GM21619 (cell line): Measurements from ENCODE around the gene KLHL10.
A peak's percentile ranks its signal among the peaks of the same experiment; 100 is the strongest.

Experiments used
- ATAC-seq: cut with Tn5 transposase; IDR thresholded peaks from one replicate; pipeline ENCODE4 v1.9.1; 2021; ENCODE audit not compliant: unreplicated experiment

KLHL10 gene

GRCh38 chr17:41837761-41838538 is at the start of gene KLHL10:
KLHL10 (plus strand) TSS chr17:41837825; CDS start chr17:41837933, 108 bp downstream.
- ATAC-seq, result no peak

- no peak for ATAC-seq
Observed at GRCh38 chr17:41792845-41793783, 44.5 kb upstream of the KLHL10 start.

GRCh38 chr17:41793784-41794539 is 43.7 kb upstream of the KLHL10 start:
- ATAC-seq, result no peak

DNA sequence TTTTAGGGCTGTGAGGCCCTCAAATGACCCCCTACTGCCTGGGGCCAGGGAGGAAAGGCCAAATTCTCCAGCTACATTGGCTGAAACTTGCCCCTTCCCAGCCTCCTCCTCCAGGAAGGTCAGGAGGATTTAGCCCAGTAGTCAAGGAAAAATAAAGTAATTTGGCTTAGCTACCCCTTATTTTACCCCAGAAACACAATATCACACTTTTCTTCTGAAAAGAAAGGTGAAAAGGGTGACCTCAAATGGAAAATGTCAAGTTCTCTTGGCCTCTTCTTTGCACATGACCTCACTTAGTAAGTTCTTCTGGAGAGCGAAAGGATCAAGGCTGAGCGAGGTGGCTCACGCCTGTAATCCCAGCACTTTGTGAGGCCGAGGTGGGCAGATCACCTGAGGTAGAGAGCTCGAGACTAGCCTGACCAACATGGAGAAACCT is 43.1 kb upstream of the KLHL10 start:
- ATAC-seq, result no peak

DNA sequence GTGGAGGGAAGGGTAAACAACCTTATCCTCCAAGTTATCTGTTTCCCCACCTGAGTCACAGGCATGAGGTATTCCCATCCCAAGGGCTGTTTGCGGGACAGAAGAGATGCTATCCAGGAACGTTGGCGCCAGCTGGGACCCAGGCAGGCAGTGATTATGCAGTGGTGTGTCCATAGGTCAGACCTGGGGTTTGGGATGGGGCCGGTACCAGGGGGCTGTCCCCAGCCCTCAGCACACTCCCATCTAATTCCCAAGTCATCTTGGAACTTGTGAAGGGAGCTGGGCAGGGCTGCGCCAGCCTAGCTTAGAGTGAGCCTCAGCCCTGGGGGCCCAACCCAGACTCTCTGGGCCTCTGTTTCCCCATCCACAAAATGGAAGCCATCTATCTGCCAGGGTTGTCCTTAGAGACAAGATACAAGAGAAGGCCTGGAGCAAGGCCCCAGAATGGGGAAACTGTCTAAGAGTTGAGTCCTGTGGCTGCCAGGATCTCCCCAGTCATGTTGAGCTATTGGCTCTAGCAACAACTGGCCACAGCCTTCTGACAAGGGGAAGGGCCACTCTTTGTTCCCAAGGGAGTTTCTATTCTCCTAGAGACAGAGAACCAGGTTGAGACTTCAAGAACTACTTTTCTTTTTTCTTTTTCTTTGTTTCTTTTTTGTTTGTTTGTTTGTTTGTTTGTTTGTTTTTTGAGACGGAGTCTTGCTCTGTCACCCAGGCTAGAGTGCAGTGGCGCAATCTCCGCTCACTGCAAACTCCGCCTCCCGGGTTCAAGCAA is 41.3 kb upstream of the KLHL10 start:
- no peak for ATAC-seq

- ATAC-seq, result no peak
Observed at GRCh38 chr17:41797377-41797776, 40.2 kb upstream of the KLHL10 start.

- no peak for ATAC-seq
Observed at GRCh38 chr17:41799366-41799765, 38.3 kb upstream of the KLHL10 start.

GRCh38 chr17:41800601-41801373 is 36.8 kb upstream of the KLHL10 start:
- ATAC-seq, result no peak

- no peak for ATAC-seq
Observed at GRCh38 chr17:41801374-41802271, 36.0 kb upstream of the KLHL10 start.

GRCh38 chr17:41803049-41804020 is 34.3 kb upstream of the KLHL10 start:
- no peak for ATAC-seq

DNA sequence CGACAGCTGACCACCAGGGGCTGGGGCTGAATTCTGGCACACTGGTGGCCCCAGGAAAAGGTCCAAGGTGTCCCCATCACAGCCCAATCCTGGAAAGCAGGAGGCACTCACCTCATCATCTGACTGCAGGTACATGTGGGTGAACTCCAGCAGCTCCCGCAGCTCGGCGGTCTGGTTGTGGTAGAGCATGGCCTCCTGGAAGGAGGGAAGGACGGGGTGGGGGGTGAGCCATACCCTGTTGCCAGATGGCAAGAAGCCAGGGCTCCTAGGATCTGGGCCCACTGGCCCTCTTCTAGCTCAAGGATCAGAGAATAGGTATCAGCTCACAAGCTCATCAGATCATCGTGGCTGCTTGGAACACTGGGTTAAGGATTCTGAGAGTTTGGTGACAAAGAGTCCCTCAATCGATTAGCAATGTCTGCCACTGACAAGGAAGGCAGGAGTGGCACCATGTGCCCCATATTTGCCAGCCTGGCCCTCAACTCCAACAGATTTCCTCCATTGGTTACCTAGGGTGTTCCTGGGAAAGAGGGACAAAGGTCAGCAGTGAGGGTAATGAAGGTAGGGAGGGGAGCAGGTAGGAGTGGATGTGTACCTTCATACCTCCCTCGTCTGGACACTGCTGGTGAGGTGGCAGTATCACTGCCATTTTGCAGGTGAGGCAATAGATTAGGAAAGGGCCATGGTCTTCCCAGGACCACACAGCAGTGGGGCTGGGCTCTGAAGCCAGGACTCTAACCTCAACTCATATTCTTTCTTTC is 30.8 kb upstream of the KLHL10 start:
- ATAC-seq, result no peak

DNA sequence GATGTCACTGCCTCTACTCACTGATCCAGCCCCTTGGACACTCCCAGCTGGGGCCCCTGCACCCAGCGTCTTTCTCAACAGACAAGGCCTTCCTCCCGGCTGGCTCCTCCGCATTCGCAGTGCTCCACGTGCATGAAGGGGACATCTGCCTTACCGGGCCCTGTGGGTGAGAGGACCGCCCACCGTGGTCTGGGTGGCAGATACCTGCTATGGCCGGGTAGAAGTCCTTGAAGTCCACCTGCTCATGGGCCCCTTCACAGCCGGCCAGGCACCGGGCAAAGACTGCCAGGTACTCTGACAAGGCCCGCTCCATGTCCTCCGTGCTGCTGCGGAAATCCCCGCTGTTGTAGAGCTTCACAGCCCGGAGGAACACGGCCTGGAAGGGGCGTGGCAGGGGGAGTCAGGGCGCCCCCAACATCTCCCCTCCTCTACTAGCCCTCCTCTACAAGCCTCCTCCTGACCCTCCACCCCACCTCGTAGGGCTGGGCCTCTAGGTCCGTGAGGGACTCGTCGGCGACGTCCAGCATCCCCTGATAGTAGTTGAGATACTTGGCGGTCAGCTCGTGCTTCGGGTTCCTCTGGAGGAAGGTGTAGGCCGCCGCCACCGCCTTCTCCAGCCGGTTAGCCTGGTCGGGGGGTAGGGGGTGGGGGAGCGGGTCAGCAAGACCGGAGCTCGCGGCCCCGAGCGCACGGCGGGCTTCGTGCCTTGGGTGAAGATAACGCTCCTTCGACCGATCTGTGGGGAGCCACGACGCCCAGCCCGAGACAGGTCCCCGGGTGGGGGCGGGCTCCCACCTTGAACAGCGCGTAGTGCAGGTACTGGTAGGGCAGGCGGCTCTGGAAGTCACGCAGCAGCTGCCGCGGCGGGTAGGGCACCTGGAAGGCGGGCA is 26.7 kb upstream of the KLHL10 start:
- no peak for ATAC-seq

- peak; percentile 73 for ATAC-seq
Observed at GRCh38 chr17:41811549-41812380, 25.9 kb upstream of the KLHL10 start, which contains the start of gene P3H4. P3H4 (minus strand) TSS chr17:41811949; CDS start chr17:41811915, 34 bp downstream.

DNA sequence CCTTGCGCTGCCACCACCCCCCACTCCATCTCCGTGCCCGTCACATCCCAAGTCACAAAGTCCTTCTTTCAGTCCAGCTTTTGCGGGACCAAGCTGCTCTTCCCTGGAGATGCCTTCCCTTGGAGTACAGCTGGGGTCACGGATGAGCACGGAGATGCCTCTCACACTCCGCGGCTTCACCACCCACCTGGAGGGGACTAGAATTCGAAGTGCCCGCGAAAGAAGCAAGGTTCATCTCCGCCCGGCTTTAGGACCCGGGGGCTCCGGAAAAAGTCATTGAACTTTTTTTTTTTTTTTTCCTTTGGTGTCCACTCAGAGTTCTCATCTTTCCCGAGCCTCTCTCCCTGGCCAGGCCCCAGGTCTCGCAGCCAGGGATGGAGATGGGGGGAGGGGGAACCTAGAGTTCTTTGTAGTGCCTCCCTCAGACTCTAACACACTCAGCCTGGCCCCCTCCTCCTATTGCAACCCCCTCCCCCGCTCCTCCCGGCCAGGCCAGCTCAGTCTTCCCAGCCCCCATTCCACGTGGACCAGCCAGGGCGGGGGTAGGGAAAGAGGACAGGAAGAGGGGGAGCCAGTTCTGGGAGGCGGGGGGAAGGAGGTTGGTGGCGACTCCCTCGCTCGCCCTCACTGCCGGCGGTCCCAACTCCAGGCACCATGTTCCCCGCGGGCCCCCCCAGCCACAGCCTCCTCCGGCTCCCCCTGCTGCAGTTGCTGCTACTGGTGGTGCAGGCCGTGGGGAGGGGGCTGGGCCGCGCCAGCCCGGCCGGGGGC is 25.1 kb upstream of the KLHL10 start, which contains the start of gene FKBP10:
Gene FKBP10, plus strand, starts transcription at position 624 of the 771 bp plus-strand sequence. Its CDS starts 31 bp downstream, at position 655.
- no peak for ATAC-seq
